Measurements from ENCODE around the gene PRSS37.

PRSS37 gene

GRCh38 chr7:141875453-141875852, 34.2 kb upstream of the PRSS37 start:
- TF ChIP-seq, protein P1, sequence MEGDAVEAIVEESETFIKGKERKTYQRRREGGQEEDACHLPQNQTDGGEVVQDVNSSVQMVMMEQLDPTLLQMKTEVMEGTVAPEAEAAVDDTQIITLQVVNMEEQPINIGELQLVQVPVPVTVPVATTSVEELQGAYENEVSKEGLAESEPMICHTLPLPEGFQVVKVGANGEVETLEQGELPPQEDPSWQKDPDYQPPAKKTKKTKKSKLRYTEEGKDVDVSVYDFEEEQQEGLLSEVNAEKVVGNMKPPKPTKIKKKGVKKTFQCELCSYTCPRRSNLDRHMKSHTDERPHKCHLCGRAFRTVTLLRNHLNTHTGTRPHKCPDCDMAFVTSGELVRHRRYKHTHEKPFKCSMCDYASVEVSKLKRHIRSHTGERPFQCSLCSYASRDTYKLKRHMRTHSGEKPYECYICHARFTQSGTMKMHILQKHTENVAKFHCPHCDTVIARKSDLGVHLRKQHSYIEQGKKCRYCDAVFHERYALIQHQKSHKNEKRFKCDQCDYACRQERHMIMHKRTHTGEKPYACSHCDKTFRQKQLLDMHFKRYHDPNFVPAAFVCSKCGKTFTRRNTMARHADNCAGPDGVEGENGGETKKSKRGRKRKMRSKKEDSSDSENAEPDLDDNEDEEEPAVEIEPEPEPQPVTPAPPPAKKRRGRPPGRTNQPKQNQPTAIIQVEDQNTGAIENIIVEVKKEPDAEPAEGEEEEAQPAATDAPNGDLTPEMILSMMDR (IDR thresholded peaks at IDR 0.05; ENCODE audit: insufficient read depth, low read depth, low read length, missing control alignments) = no peak

DNA sequence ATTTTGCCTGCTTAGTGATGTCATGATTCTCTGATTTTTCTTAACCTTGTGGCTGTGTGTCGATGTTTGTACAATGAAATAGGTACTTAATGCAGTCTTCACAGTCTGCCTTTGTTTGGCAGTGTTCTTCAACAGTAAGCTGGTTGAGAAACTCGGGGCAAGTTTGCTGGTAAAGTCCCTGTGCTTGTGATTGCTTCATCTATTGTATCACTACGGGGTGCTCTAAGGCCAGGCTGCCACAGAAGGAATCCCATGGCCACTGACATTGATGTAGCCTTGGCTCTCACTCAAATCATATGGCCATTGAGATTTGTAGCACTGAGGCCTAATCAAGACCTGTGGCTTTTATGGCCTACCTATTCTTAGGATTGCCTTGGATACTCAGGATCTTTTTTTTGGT, 33.5 kb upstream of the PRSS37 start:
- DNase-seq (ENCODE audit: low read depth) = no peak
- TF ChIP-seq, protein P1 (IDR thresholded peaks at IDR 0.05; ENCODE audit: insufficient read depth, low read depth, low read length, missing control alignments) = no peak
- H3K4me3 ChIP-seq (ENCODE audit: low read depth, low read length) = no peak overlapping the region

More at GRCh38 chr7:141875453-141875852, 34.2 kb upstream of the PRSS37 start:
- no peak for DNase-seq (ENCODE audit: low read depth)
- H3K4me3 ChIP-seq (ENCODE audit: low read depth, low read length) = no peak overlapping the region

DNA sequence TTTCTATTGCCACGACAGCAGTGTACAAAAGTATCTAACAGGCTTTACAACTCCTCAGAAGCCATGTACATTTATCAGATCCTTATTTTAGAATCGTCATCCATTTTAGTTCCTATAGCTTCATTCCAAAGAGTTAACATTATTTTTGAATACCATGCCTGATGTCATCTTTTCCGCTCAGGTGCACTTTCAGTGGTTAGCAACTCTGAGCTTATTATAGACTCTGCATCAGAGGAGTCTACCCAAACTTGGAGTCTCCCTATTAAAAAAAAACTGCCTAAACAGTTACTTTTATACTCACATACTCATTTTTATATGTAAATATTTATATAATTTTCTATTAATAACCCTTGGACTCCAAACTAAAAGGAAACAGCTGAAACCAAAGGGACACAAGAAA, 31.6 kb upstream of the PRSS37 start:
- TF ChIP-seq, protein P1 (IDR thresholded peaks at IDR 0.05; ENCODE audit: insufficient read depth, low read depth, low read length, missing control alignments) = no peak
- DNase-seq (ENCODE audit: low read depth) = no peak
- no peak overlapping the region for H3K4me3 ChIP-seq (ENCODE audit: low read depth, low read length)

GRCh38 chr7:141866974-141867373, 25.7 kb upstream of the PRSS37 start:
- TF ChIP-seq, protein P1 (IDR thresholded peaks at IDR 0.05; ENCODE audit: insufficient read depth, low read depth, low read length, missing control alignments) = no peak
- H3K4me3 ChIP-seq (ENCODE audit: low read depth, low read length) = no peak overlapping the region
- no peak for DNase-seq (ENCODE audit: low read depth)

- no peak overlapping the region for H3K4me3 ChIP-seq (ENCODE audit: low read depth, low read length)
- TF ChIP-seq, protein P1 (IDR thresholded peaks at IDR 0.05; ENCODE audit: insufficient read depth, low read depth, low read length, missing control alignments) = no peak
- DNase-seq (ENCODE audit: low read depth) = no peak
Measured at GRCh38 chr7:141864765-141865447, 23.6 kb upstream of the PRSS37 start.

DNA sequence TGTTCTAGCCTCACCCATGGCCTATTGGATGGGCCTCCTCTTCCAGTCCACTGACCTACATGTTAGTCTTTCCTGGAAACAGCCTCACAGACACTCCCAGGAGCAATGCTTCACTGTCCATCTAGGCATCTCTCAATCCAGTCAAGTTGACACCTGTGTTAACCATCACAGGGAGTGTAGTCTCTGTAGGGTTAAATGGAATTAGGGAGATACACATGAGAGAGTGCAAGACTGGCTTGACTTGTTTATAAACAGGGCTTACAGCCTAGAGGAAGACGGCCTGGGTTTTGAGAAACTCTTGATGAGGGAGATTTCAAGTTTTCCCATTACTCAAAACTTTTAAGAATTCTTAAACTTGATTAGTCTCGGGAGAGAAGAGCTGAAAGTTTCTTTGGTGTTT, 18.9 kb upstream of the PRSS37 start:
- TF ChIP-seq, protein P1 (IDR thresholded peaks at IDR 0.05; ENCODE audit: insufficient read depth, low read depth, low read length, missing control alignments) = no peak
- H3K4me3 ChIP-seq (ENCODE audit: low read depth, low read length) = no peak overlapping the region
- no peak for DNase-seq (ENCODE audit: low read depth)

DNA sequence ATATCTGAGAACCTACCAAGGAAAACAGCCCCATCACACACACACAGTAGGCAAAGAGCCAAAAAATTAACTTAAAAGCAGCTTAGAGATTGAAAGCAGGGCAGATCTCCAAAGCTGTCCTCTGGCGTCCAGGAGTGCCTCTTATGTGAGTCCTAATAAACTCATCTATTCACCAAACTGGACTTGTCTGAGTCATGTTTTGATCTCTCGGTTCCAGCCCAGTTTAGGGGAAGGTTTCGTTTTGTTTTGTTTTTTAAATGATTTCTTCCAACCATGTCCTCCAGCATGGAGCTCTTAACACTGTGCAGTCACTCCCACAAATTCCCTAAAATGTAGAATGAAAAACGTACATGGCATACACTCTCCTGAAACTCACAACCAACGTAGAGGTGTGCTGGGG, 6.7 kb upstream of the PRSS37 start:
- no peak for DNase-seq (ENCODE audit: low read depth)
- no peak overlapping the region for H3K4me3 ChIP-seq (ENCODE audit: low read depth, low read length)
- TF ChIP-seq, protein P1 (IDR thresholded peaks at IDR 0.05; ENCODE audit: insufficient read depth, low read depth, low read length, missing control alignments) = no peak
